H1 (cell line): ENCODE measurements around the gene KCNQ2. TPM values are rescaled to one million over a fixed set of nuclear protein-coding genes. Genes with fewer than 3 reads are reported as not detected.

ENCODE experiments used
- CTCF ChIA-PET: fragments of 300-600 bp; sonication (Branson Sonifier 250); formaldehyde crosslinking; loops from one replicate; lab custom pipeline; 2021; ENCODE audit not compliant: partially characterized antibody; lab: Charles Lee
- POLR2A ChIA-PET: fragments of 300-600 bp; sonication (Branson Sonifier 250); formaldehyde crosslinking; loops from one replicate; lab custom pipeline; 2021; ENCODE audit warnings: inconsistent platforms; ENCODE audit not compliant: partially characterized antibody; lab: Charles Lee
- DNase-seq, 2 experiments: peaks; one replicate each; pipeline versions ENCODE4 v3.0.0 to v3.0.0-alpha.2; 2010 to 2022; ENCODE audit warnings: low spot score in 2 of 2, low read depth in 1 of 2, mixed read lengths in 1 of 2
- FAIRE-seq: peaks from 2 replicates; lab custom pipeline; 2011; peaks lifted over from hg19 to GRCh38; lab: Jason Lieb, UNC
- H2AFZ ChIP-seq: 2 replicates; pipeline ENCODE4 v1.8.1; 2012; ENCODE audit warnings: low read length, inconsistent platforms
- H2AK5ac ChIP-seq: 2 replicates; pipeline ENCODE4 v1.6.1; 2013; ENCODE audit warnings: low read depth, low read length
- H2BK120ac ChIP-seq: replicated peaks from 2 replicates; pipeline ENCODE3; 2013; ENCODE audit warnings: low read depth, low read length, inconsistent platforms
- H2BK12ac ChIP-seq: 2 replicates; pipeline ENCODE4 v1.6.1; 2013; ENCODE audit warnings: low read depth, low read length
- H2BK15ac ChIP-seq: 2 replicates; pipeline ENCODE4 v1.6.1; 2013; ENCODE audit warnings: low read length
- H2BK20ac ChIP-seq: 2 replicates; pipeline ENCODE4 v1.6.1; 2013; ENCODE audit warnings: low read length
- H2BK5ac ChIP-seq: 2 replicates; pipeline ENCODE4 v1.6.1; 2013; ENCODE audit warnings: low read depth, low read length
- H3K14ac ChIP-seq: 2 replicates; pipeline ENCODE4 v1.6.1; 2013; ENCODE audit warnings: inconsistent platforms; ENCODE audit not compliant: insufficient read length
- H3K18ac ChIP-seq: 2 replicates; pipeline ENCODE4 v1.6.1; 2013; ENCODE audit warnings: low read length; ENCODE audit errors: extremely low read depth
- H3K23ac ChIP-seq: 2 replicates; pipeline ENCODE4 v1.6.1; 2013; ENCODE audit warnings: inconsistent platforms; ENCODE audit not compliant: insufficient read length
- H3K23me2 ChIP-seq: 2 replicates; pipeline ENCODE4 v1.6.1; 2013; ENCODE audit warnings: low read depth, low read length
- H3K27ac ChIP-seq: 2 replicates; pipeline ENCODE4 v1.6.1; 2011; ENCODE audit warnings: low read depth, low read length, inconsistent platforms
- H3K27me3 ChIP-seq, 4 experiments: replicated peaks in 1 of 4; 1 replicate in 1 of 4; 2 replicates in 3 of 4; pipeline versions ENCODE4 v1.6.1 to v1.8.1; 2011 to 2013; ENCODE audit warnings: low read length in 3 of 4, mild to moderate bottlenecking in 3 of 4, inconsistent platforms in 2 of 4, mixed read lengths in 2 of 4, moderate library complexity in 1 of 4; ENCODE audit not compliant: control insufficient read depth in 3 of 4, insufficient read depth in 3 of 4; ENCODE audit errors: extremely low read depth in 1 of 4
- H3K36me3 ChIP-seq, 4 experiments: 2 replicates each; pipeline versions ENCODE4 v1.6.1 to v1.8.1; 2011 to 2013; ENCODE audit warnings: mild to moderate bottlenecking in 4 of 4, low read length in 3 of 4, moderate library complexity in 2 of 4, control low read depth in 1 of 4, inconsistent platforms in 1 of 4; ENCODE audit not compliant: insufficient read depth in 4 of 4, control insufficient read depth in 2 of 4
- H3K4ac ChIP-seq: replicated peaks from 2 replicates; pipeline ENCODE3; 2013; ENCODE audit warnings: low read length, low read depth, mixed read lengths, inconsistent platforms; ENCODE audit not compliant: insufficient read length
- H3K4me1 ChIP-seq, 4 experiments: replicated peaks in 1 of 4; 1 replicate in 1 of 4; 2 replicates in 3 of 4; pipeline versions ENCODE4 v1.6.1 to v1.8.1; 2011 to 2013; ENCODE audit warnings: low read length in 3 of 4, inconsistent platforms in 2 of 4, mixed read lengths in 1 of 4; ENCODE audit not compliant: insufficient read depth in 4 of 4, control insufficient read depth in 3 of 4
- H3K4me2 ChIP-seq, 2 experiments: 2 replicates each; pipeline versions ENCODE4 v1.6.1 to v1.8.1; 2011 to 2013; ENCODE audit warnings: low read depth in 2 of 2, low read length in 2 of 2, control low read depth in 1 of 2, inconsistent platforms in 1 of 2, mild to moderate bottlenecking in 1 of 2; ENCODE audit not compliant: insufficient read depth in 1 of 2
- H3K4me3 ChIP-seq, 4 experiments: fragments of 200-600, 300-600 bp in 1 of 4; sonication (generic), shearing (Covaris generic), sonication (Bioruptor Twin) in 1 of 4; 2 replicates each; pipeline versions ENCODE4 v1.5.1 to v1.8.1; 2011 to 2016; ENCODE audit warnings: low read length in 4 of 4, low read depth in 3 of 4, control low read depth in 2 of 4, inconsistent platforms in 2 of 4, mild to moderate bottlenecking in 2 of 4, mixed read lengths in 1 of 4, moderate library complexity in 1 of 4; ENCODE audit not compliant: insufficient read depth in 2 of 4; ENCODE audit errors: extremely low read depth in 1 of 4
- H3K56ac ChIP-seq: replicated peaks from 2 replicates; pipeline ENCODE3; 2013; ENCODE audit warnings: low read depth, mild to moderate bottlenecking, mixed read lengths, low read length, inconsistent platforms; ENCODE audit not compliant: insufficient read length
- H3K79me1 ChIP-seq: 2 replicates; pipeline ENCODE4 v1.6.1; 2013; ENCODE audit warnings: low read depth, low read length, control low read depth
- H3K79me2 ChIP-seq, 2 experiments: 2 replicates each; pipeline versions ENCODE4 v1.6.1 to v1.8.1; 2012 to 2013; ENCODE audit warnings: low read length in 2 of 2, mild to moderate bottlenecking in 2 of 2, inconsistent platforms in 1 of 2; ENCODE audit not compliant: insufficient read depth in 2 of 2, control insufficient read depth in 1 of 2
- H3K9ac ChIP-seq, 4 experiments: replicated peaks in 1 of 4; 1 replicate in 1 of 4; 2 replicates in 3 of 4; pipeline versions ENCODE4 v1.6.1 to v1.8.1; 2011 to 2013; ENCODE audit warnings: low read depth in 3 of 4, low read length in 3 of 4, control low read depth in 2 of 4, mild to moderate bottlenecking in 2 of 4, moderate library complexity in 2 of 4, inconsistent platforms in 1 of 4; ENCODE audit errors: extremely low read depth in 1 of 4
- H3K9me3 ChIP-seq, 2 experiments: 2 replicates each; pipeline versions ENCODE4 v1.6.1 to v1.8.1; 2012 to 2013; ENCODE audit warnings: mild to moderate bottlenecking in 2 of 2, moderate library complexity in 2 of 2, control low read depth in 1 of 2, inconsistent platforms in 1 of 2, low read depth in 1 of 2, low read length in 1 of 2, mixed read lengths in 1 of 2; ENCODE audit not compliant: insufficient read depth in 2 of 2
- H4K20me1 ChIP-seq, 2 experiments: replicated peaks in 1 of 2; 2 replicates each; pipeline versions ENCODE3 to v1.8.1; 2011 to 2013; ENCODE audit warnings: inconsistent platforms in 2 of 2, low read length in 2 of 2, mild to moderate bottlenecking in 1 of 2; ENCODE audit not compliant: insufficient read depth in 2 of 2, control insufficient read depth in 1 of 2
- H4K5ac ChIP-seq: 2 replicates; pipeline ENCODE4 v1.6.1; 2013; ENCODE audit warnings: low read length, low read depth, mixed read lengths, inconsistent platforms; ENCODE audit not compliant: insufficient read length
- H4K8ac ChIP-seq: 2 replicates; pipeline ENCODE4 v1.8.0; 2013; ENCODE audit warnings: mild to moderate bottlenecking, moderate library complexity, low read length, inconsistent platforms; ENCODE audit not compliant: insufficient read depth; ENCODE audit errors: extremely low read depth
- H4K91ac ChIP-seq: replicated peaks from 2 replicates; pipeline ENCODE3; 2013; ENCODE audit warnings: low read length, mixed read lengths, inconsistent platforms; ENCODE audit not compliant: insufficient read length
- CHD2 ChIP-seq: IDR thresholded peaks from 2 replicates; pipeline ENCODE4 v1.6.1; 2012; ENCODE audit warnings: low read length, improper control_type of control experiment
- CREB1 ChIP-seq: IDR thresholded peaks from 2 replicates; pipeline ENCODE4 v1.6.1; 2012; ENCODE audit warnings: inconsistent platforms
- CTBP2 ChIP-seq: IDR thresholded peaks from 2 replicates; pipeline ENCODE4 v1.7.0; 2011; ENCODE audit warnings: borderline replicate concordance, mild to moderate bottlenecking, moderate library complexity, mixed read lengths, low read length; ENCODE audit not compliant: insufficient read depth, insufficient read length
- EZH2 ChIP-seq: fragments of 200-600 bp; sonication (generic); IDR thresholded peaks from 2 replicates; pipeline ENCODE4 v1.7.1; 2012; ENCODE audit warnings: low read depth, mild to moderate bottlenecking, moderate library complexity, low read length, inconsistent platforms; ENCODE audit not compliant: severe bottlenecking
- FOSL1 ChIP-seq: IDR thresholded peaks from 2 replicates; pipeline ENCODE4 v1.6.1; 2011; ENCODE audit warnings: mild to moderate bottlenecking, low read depth, low read length, moderate library complexity; ENCODE audit not compliant: insufficient read depth
- JUN ChIP-seq: IDR thresholded peaks from 2 replicates; pipeline ENCODE4 v1.6.1; 2011; ENCODE audit warnings: low read depth, mild to moderate bottlenecking, improper control_type of control experiment, low read length
- KDM1A ChIP-seq: fragments of 200-600, 300-600 bp; sonication (generic); IDR thresholded peaks from 2 replicates; pipeline ENCODE4 v1.7.1; 2016; ENCODE audit warnings: mild to moderate bottlenecking, low read length, borderline replicate concordance
- NANOG ChIP-seq: IDR thresholded peaks from 2 replicates; pipeline ENCODE4 v1.6.1; 2011; ENCODE audit warnings: low read length, low read depth, mild to moderate bottlenecking, inconsistent platforms; ENCODE audit not compliant: insufficient read depth, poor library complexity, severe bottlenecking
- POLR2A ChIP-seq, 2 experiments: IDR thresholded peaks; 1 replicate in 1 of 2; 2 replicates in 1 of 2; pipeline ENCODE4 v1.6.1; 2011; ENCODE audit warnings: low read depth in 2 of 2, low read length in 2 of 2, mild to moderate bottlenecking in 2 of 2; ENCODE audit errors: control extremely low read depth in 1 of 2
- POLR2AphosphoS5 ChIP-seq: IDR thresholded peaks from 2 replicates; pipeline ENCODE4 v1.6.1; 2011; ENCODE audit warnings: low read depth, low read length
- RBBP5 ChIP-seq: IDR thresholded peaks from 2 replicates; pipeline ENCODE4 v1.7.1; 2012; ENCODE audit warnings: low read depth, mild to moderate bottlenecking, inconsistent platforms, low read length, moderate library complexity, borderline replicate concordance
- RXRA ChIP-seq: IDR thresholded peaks from 2 replicates; pipeline ENCODE4 v1.6.1; 2011; ENCODE audit warnings: low read depth, mild to moderate bottlenecking, low read length, moderate library complexity; ENCODE audit not compliant: insufficient read depth
- TBP ChIP-seq: IDR thresholded peaks from 2 replicates; pipeline ENCODE4 v1.6.1; 2011; ENCODE audit warnings: low read depth, low read length, improper control_type of control experiment
- WGBS, 2 experiments: shearing (Covaris generic) in 1 of 2; methylation state at CpG; one replicate each; pipeline versions ENCODE4 v1.1.6 to v1.1.7; 2013 to 2015; ENCODE audit warnings: low lambda C conversion rate in 2 of 2, mixed read lengths in 2 of 2, inconsistent platforms in 1 of 2, low coverage in 1 of 2, missing lambda C conversion rate in 1 of 2; ENCODE audit not compliant: insufficient replicate concordance in 2 of 2, insufficient coverage in 1 of 2, insufficient read length in 1 of 2; ENCODE audit errors: extremely low coverage in 1 of 2, missing lambda C conversion rate in 1 of 2; 5-methylcytosine and 5-hydroxymethylcytosine counted together
- polyA plus RNA-seq, 7 experiments: library from polyadenylated mRNA; depleted of rRNA in 3 of 7; stranded (reverse) in 5 of 7; unstranded in 2 of 7; fragments of >200 nt in 5 of 7; fragments of 200-250 nt in 2 of 7; gene quantifications; 1 replicate in 5 of 7; 2 replicates in 1 of 7; 4 replicates in 1 of 7; pipeline versions ENCODE4 v1.2.1 to v1.2.3, GENCODE V29; 2011 to 2013; ENCODE audit warnings: missing spikeins in 2 of 7, mixed read lengths in 2 of 7
- total RNA-seq: library from RNA; stranded (reverse); fragmentation: NEBNext Ultra II Directional; extraction: Animal tissue kit (Norgen Biotek cat#: 25700); gene quantifications from 2 replicates; pipeline ENCODE4 v1.2.1, GENCODE V29; 2021
- TF ChIP-seq, protein P1 (sequence below): IDR thresholded peaks from 2 replicates; pipeline ENCODE4 v1.6.1; 2011; ENCODE audit warnings: low read depth, mild to moderate bottlenecking, low read length; ENCODE audit not compliant: insufficient read depth

KCNQ2 gene
- total and polyA plus RNA-seq, 2 of the 8 experiments (the other 6 are each of a cell fraction or from before 2014, with no cell fraction given): 82.6 to 243 TPM

DNA sequence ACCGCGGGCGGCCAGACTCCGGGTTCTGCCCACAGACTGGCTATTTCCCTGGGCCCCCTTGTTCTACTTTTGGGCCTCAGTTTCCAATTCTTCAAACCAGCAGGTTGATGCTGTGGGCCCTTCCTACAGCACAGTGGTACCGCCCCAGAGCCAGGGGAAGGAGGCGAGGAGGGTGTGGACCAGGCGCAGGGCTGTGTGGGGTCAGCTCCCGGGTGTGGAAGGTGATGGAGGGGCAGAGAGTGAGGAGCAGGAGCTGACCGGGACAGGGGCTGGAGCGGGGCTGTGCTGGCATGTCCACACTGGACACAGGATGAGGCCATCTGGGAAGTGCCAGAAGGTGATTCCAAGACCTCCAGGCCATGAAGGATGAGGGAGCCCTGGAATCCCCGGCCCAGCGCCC is 76.2 kb downstream of the KCNQ2 start:
- H2AK5ac ChIP-seq: no peak overlapping the region
- no peak overlapping the region for H2BK20ac ChIP-seq
- no peak overlapping the region for H3K4me2 ChIP-seq
- no peaks in the 10 kb centered on the region for H3K23me2 ChIP-seq
- DNase-seq: no peak
- H3K9me3 ChIP-seq: peaks cover 16 to 18% of the 10 kb centered on the region in 2 experiments; a peak in 3 of 4 replicates
- H3K9ac ChIP-seq: no peak overlapping the region
- H4K20me1 ChIP-seq: no peaks in the 10 kb centered on the region
- no peak overlapping the region for H4K8ac ChIP-seq
- peak overlapping the region; percentile 25 for H4K91ac ChIP-seq
- H2BK120ac ChIP-seq: no peak overlapping the region
- no peak overlapping the region for H3K27ac ChIP-seq
- CTCF ChIA-PET: interaction anchor here (0.6 to 6.3 kb wide), 5 partner anchors 16 to 173 kb away, joined by 3 to 67 read pairs (median 3); no protein-coding TSS in a partner anchor
- H3K18ac ChIP-seq: no peak overlapping the region; the same call in 1 of the 2 replicates
- no peak overlapping the region for H3K14ac ChIP-seq
- H2BK15ac ChIP-seq: peak overlapping the region; percentile 29; the same call in 1 of the 2 replicates
- no peak overlapping the region for H2BK5ac ChIP-seq
- no peaks in the 10 kb centered on the region for H3K79me1 ChIP-seq
- H3K56ac ChIP-seq: no peak overlapping the region
- H3K4me3 ChIP-seq: no peak overlapping the region
- POLR2A ChIA-PET: no interaction called here
- no peak overlapping the region for H2AFZ ChIP-seq
- H3K4ac ChIP-seq: no peak overlapping the region
- 94% methylated on average over 12 of the region's 12 CpGs; no CpG with 5 or more reads in 1 of the 2 experiments for WGBS, 2 experiments
- peaks cover 0 to 3% (median 0%) of the 10 kb centered on the region in 4 experiments; a peak in 1 of 7 replicates for H3K27me3 ChIP-seq
- H3K79me2 ChIP-seq: no peaks in the 10 kb centered on the region
- H3K36me3 ChIP-seq: 0 out of 8 replicates have a peak, but pooled peaks cover 0 to 2% (median 0%) of the 10 kb centered on the region in 4 experiments
- H3K23ac ChIP-seq: no peak overlapping the region
- H3K4me1 ChIP-seq: peaks cover 0 to 19% (median 18%) of the 10 kb centered on the region in 4 experiments; a peak in 6 of 7 replicates
- no peak for FAIRE-seq
- peak overlapping the region; percentile 27; the same call in 1 of the 2 replicates for H2BK12ac ChIP-seq
- H4K5ac ChIP-seq: no peak overlapping the region
- TF ChIP-seq JUN: no peak
- no peak for TF ChIP-seq POLR2A (IDR thresholded peaks at IDR 0.05; ENCODE audit: control extremely low read depth in 1 of 2, low read depth in 2 of 2, low read length in 2 of 2)
- TF ChIP-seq KDM1A: no peak
- TF ChIP-seq EZH2: no peak
- TF ChIP-seq POLR2AphosphoS5: no peak
- no peak for TF ChIP-seq RBBP5
- TF ChIP-seq NANOG: no peak
- TF ChIP-seq CTBP2: no peak
- no peak for TF ChIP-seq CREB1
- TF ChIP-seq RXRA: no peak
- TF ChIP-seq, protein P1, sequence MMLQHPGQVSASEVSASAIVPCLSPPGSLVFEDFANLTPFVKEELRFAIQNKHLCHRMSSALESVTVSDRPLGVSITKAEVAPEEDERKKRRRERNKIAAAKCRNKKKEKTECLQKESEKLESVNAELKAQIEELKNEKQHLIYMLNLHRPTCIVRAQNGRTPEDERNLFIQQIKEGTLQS: no peak
- TF ChIP-seq FOSL1: no peak
- TF ChIP-seq TBP: no peak
- TF ChIP-seq CHD2: no peak
